ENCODE measurements around the gene FOXC2. TPM values are rescaled to one million over a fixed set of nuclear protein-coding genes. Genes with fewer than 3 reads are reported as not detected.

Gene FOXC2
- 38.8 TPM for polyA plus RNA-seq (ENCODE audit: insufficient read length)
- long read RNA-seq, donor 1, transcript FOXC2-201 (1 exons, 2,478 nt), result major isoform, 99 of 151 reads
- long read RNA-seq, donor 1, transcript FOXC2-202 (1 exons, 2,900 nt), result minor isoform, 52 of 151 reads
- long read RNA-seq, donor 1, partial matches to known transcripts, result 0 of 151 reads
- long read RNA-seq, donor 1, other reads (novel, unspliced or antisense), result 0 of 151 reads
- long read RNA-seq, donor 2, transcript FOXC2-201 (1 exons, 2,478 nt), result major isoform, 46 of 85 reads
- long read RNA-seq, donor 2, transcript FOXC2-202 (1 exons, 2,900 nt), result minor isoform, 39 of 85 reads
- long read RNA-seq, donor 2, partial matches to known transcripts, result 0 of 85 reads
- long read RNA-seq, donor 2, other reads (novel, unspliced or antisense), result 0 of 85 reads
- long read RNA-seq, donor 3, transcript FOXC2-202 (1 exons, 2,900 nt), result minor isoform, 26 of 55 reads
- long read RNA-seq, donor 3, transcript FOXC2-201 (1 exons, 2,478 nt), result major isoform, 29 of 55 reads
- long read RNA-seq, donor 3, partial matches to known transcripts, result 0 of 55 reads
- long read RNA-seq, donor 3, other reads (novel, unspliced or antisense), result 0 of 55 reads
- long read RNA-seq, donor 4, transcript FOXC2-201 (1 exons, 2,478 nt), result major isoform, 11 of 15 reads
- long read RNA-seq, donor 4, partial matches to known transcripts, result 0 of 15 reads
- long read RNA-seq, donor 4, other reads (novel, unspliced or antisense), result 0 of 15 reads
- long read RNA-seq, donor 5, transcript FOXC2-201 (1 exons, 2,478 nt), result major isoform, 39 of 64 reads
- long read RNA-seq, donor 5, transcript FOXC2-202 (1 exons, 2,900 nt), result minor isoform, 25 of 64 reads
- long read RNA-seq, donor 5, partial matches to known transcripts, result 0 of 64 reads
- long read RNA-seq, donor 5, other reads (novel, unspliced or antisense), result 0 of 64 reads
- long read RNA-seq, donor 6, transcript FOXC2-201 (1 exons, 2,478 nt), result major isoform, 56 of 93 reads
- long read RNA-seq, donor 6, transcript FOXC2-202 (1 exons, 2,900 nt), result minor isoform, 37 of 93 reads
- long read RNA-seq, donor 6, partial matches to known transcripts, result 0 of 93 reads
- long read RNA-seq, donor 6, other reads (novel, unspliced or antisense), result 0 of 93 reads
- long read RNA-seq, donor 7, transcript FOXC2-201 (1 exons, 2,478 nt), result major isoform, 71 of 109 reads
- long read RNA-seq, donor 7, transcript FOXC2-202 (1 exons, 2,900 nt), result minor isoform, 38 of 109 reads
- long read RNA-seq, donor 7, partial matches to known transcripts, result 0 of 109 reads
- long read RNA-seq, donor 7, other reads (novel, unspliced or antisense), result 0 of 109 reads
- long read RNA-seq, donor 8, transcript FOXC2-202 (1 exons, 2,900 nt), result minor isoform, 10 of 22 reads
- long read RNA-seq, donor 8, transcript FOXC2-201 (1 exons, 2,478 nt), result major isoform, 12 of 22 reads
- long read RNA-seq, donor 8, partial matches to known transcripts, result 0 of 22 reads
- long read RNA-seq, donor 8, other reads (novel, unspliced or antisense), result 0 of 22 reads

DNA sequence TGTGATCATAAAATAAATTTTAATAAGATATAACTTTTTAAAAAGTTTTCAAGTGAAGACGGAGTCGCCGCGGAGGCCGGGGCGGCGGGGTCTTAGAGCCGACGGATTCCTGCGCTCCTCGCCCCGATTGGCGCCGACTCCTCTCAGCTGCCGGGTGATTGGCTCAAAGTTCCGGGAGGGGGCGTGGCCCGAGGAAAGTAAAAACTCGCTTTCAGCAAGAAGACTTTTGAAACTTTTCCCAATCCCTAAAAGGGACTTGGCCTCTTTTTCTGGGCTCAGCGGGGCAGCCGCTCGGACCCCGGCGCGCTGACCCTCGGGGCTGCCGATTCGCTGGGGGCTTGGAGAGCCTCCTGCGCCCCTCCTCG lies at the start of gene FOXC2:
TSS of gene FOXC2 (plus strand) at position 229 of the 365 bp plus-strand sequence. CDS start 507 bp downstream, outside the sequence.
- peak; percentile 97 for DNase-seq

GRCh38 chr16:86517033-86517432 lies 49.6 kb upstream of the FOXC2 start:
- no peak for DNase-seq

GRCh38 chr16:86517652-86518258 lies 48.9 kb upstream of the FOXC2 start:
- DNase-seq, result no peak

DNA sequence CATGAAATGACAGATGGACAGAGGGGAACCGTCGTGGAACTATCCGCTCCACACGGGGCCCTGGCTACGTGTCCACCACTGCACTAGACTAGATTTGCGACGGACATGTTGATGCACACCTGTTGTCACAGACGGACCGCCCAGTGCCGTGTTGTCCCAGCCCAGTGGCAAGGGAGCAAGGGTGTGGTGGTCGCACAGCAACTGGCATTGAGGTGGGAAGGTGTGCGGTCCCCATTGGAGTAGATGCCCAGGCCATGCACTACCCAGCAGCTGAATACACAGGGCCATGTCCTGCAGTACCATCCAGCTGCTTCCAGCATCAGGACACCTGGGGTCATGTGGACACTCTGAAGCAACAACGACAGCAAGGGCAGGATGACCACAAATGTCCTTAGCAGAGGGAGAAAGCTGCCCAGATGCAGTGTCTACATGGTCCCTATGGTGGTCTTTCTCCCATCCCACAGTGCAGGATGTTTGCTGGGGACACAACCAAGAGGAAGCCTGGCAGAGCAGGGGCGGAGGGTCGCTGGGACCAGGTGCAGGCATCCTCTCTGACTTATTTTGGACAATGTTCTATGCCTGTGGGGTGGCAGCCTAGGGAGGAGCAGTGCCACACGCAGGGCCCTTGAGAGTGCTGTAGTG lies 47.5 kb upstream of the FOXC2 start:
- DNase-seq, result no peak

GRCh38 chr16:86519649-86520316 lies 46.8 kb upstream of the FOXC2 start:
- DNase-seq, result no peak

DNA sequence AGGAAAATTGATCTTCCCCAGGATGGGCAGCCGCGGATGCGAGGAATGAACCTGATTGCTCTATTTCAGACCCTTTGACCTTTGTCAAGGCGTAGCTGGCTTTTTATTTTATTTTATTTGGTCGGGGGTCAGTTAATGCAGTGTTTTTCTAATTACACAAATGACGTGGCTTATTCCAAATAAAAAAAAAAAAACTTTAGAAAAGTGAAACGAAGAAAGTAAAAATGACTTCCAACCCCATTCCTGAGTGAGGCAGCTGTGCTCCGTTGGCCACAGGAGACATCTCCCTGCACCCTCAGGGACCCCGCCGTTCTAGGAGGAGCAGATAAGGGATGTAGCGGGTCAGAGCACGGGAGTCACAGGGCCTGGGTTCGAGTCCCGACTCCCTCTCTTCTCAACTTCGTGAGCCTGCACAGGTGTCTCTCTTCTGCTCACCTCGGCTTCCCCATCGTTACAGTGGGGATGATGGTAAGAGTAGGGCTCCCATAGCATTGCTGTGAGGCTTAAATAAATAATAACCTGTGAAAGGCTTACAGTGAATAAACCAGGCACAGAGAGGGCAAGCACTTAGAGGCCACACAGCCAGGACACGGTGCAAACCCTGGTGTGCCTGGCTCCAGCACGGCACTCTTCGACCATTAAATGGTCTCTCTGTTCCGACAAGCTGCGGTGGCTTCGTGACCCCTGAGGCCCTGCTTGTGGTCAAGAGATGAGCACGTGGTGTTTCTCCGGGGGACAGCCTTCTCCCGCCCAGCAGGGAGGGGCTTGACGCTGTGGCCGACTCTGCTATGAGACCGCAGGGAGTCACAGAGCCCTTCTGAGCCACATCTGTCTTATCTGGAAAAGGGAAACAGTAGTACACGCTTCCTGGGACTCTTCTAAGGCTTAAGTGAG lies 46.1 kb upstream of the FOXC2 start:
- no peak for DNase-seq

- no peak for DNase-seq
Observed at GRCh38 chr16:86521236-86522197, 45.1 kb upstream of the FOXC2 start.

DNA sequence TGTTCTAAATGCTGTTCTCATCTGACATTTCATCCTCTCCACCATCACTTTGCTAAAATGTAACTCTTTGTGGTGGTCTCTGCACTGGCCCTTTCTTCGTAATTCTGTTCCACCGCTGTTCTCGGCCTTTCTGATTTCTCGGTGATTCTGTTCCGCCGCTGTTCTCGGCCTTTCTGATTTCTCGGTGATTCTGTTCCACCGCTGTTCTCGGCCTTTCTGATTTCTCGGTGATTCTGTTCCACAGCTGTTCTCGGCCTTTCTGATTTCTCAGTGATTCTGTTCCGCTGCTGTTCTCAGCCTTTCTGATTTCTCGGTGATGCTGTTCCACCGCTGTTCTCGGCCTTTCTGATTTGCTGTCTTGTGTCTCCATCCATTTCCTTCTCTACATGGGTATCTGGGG lies 44.0 kb upstream of the FOXC2 start:
- DNase-seq, result no peak

- no peak for DNase-seq
Observed at GRCh38 chr16:86523166-86523740, 43.4 kb upstream of the FOXC2 start.

DNA sequence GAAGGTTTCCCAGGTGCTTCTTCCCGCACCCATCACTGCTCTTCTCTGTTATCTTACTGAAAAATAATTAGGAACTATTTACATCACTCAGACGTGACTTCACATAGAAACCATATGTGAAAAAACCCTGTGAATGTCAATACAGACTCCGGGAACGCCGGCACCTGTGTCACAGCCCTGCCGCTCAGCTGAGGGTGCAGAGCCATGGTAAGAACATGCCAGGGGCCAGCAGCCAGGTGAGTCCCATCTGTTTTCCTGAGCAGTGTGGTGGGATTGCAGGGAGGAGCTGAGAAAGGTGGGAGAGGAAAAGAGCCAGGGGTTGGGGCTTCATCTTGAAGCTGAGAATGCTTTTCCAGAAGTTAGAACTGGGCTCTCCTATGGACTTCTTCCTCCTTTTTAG lies 42.6 kb upstream of the FOXC2 start:
- DNase-seq, result no peak

- DNase-seq, result no peak
Observed at GRCh38 chr16:86525696-86526095, 40.9 kb upstream of the FOXC2 start.

DNA sequence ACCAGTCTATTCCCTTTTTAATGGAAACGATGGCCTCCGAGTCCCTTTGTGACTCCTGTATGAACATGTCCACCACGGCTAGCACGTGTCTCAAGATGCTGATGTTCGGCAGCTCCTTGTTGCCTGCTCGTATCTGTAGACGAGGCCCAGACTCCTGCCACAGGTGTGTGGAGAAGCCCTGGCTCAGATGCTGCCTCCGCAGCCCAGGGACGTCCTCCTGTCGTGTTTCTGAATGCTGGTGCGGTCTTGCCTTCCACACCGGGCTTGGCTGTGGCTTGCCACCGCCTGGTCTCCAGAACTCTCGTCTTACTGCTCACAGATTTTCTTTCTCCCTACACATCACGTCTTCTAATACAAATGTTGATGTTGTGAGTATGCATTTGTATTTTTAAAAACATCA lies 39.3 kb upstream of the FOXC2 start:
- DNase-seq, result no peak

- DNase-seq, result no peak
Observed at GRCh38 chr16:86528061-86528929, 38.3 kb upstream of the FOXC2 start.

GRCh38 chr16:86529160-86529559 lies 37.5 kb upstream of the FOXC2 start:
- DNase-seq, result no peak

DNA sequence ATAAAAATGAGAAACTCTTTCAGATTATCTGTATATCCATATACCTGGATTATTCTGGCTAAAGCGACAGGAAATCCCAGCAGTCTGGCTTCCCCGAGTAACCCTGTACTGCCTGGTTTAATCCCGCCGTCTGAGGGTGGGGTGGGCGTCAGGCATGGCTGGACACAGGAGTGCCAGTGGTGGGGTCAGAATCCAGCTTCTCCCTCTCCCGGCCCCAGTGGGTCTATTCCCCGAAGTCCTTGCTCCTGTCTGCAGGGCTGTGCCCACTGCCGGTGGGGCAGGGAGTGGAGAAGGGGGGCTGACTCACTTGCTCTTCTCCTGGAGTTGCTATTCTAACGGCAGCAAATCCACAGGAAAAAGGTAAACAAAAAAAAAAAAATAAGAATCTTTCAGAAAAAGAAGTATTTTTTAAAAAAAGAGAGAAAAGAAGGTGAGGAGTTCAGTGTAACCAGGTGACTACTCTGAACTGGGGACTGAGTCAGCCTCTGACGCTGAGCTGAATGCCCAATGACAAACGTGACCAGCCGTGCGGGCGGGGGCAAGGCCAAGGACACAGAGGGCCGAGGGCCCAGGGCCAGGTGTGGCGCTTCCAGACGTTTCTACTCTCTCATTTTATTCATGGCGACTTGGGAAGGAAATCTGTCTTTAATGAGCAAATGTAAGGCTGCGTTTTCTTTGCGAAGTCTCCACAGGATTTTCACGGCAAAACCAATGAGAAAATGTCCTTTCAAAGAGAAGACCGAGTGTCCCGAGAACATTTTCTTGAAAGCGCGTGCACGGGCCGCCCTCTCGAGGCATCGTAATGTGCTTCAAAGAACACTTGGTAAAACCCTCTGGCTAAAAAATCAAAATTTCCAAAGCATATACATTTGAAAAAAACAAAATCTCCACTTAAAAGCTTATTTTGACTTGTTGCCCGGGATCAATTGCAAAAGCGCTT lies 36.1 kb upstream of the FOXC2 start:
- no peak for DNase-seq

DNA sequence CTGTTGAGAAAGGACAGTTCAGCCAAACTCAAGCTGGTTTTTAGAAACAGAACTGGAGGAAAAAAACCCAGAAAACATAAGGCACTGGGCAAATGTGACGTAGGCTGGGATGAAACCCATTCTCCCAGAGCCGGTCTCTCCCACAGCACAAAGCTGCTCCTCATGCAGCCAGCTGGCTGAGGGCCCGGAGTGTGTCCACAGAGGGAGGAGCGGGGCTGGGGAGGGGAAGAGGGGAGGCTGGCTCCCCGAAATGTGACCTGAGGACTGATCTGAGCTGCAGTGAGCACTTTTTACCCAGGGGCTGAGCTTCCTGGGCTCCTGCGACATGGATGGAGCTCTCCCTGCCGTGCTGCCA lies 35.5 kb upstream of the FOXC2 start:
- DNase-seq, result no peak
